ENCODE data around the gene ARMC12.

- TF ChIP-seq, protein P1, sequence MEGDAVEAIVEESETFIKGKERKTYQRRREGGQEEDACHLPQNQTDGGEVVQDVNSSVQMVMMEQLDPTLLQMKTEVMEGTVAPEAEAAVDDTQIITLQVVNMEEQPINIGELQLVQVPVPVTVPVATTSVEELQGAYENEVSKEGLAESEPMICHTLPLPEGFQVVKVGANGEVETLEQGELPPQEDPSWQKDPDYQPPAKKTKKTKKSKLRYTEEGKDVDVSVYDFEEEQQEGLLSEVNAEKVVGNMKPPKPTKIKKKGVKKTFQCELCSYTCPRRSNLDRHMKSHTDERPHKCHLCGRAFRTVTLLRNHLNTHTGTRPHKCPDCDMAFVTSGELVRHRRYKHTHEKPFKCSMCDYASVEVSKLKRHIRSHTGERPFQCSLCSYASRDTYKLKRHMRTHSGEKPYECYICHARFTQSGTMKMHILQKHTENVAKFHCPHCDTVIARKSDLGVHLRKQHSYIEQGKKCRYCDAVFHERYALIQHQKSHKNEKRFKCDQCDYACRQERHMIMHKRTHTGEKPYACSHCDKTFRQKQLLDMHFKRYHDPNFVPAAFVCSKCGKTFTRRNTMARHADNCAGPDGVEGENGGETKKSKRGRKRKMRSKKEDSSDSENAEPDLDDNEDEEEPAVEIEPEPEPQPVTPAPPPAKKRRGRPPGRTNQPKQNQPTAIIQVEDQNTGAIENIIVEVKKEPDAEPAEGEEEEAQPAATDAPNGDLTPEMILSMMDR (IDR thresholded peaks at IDR 0.05) = no peak
- no peak for TF ChIP-seq POLR2A (IDR thresholded peaks at IDR 0.05)
Observed at GRCh38 chr6:35739645-35740524, 3.1 kb downstream of the ARMC12 start.
